Astrocyte of the spinal cord (primary cell): Measurements from ENCODE around the gene PLEKHA6.
A peak's percentile ranks its signal among the peaks of the same experiment; 100 is the strongest.

Experiments
- DNase-seq: peaks from one replicate; pipeline ENCODE4 v3.0.0; 2011; ENCODE audit warnings: low read depth, low spot score
- H3K4me3 ChIP-seq: 2 replicates; pipeline ENCODE4 v1.5.1; 2011; ENCODE audit warnings: low read depth, mild to moderate bottlenecking, low read length, moderate library complexity
- CTCF ChIP-seq: IDR thresholded peaks from 2 replicates; pipeline ENCODE4 v1.5.1; 2012; ENCODE audit warnings: low read depth, mild to moderate bottlenecking, low read length, inconsistent platforms
- in situ Hi-C: cut with HindIII; loops from 2 replicates; pipeline ENCODE4 v1.10.0; 2017; ENCODE audit warnings: low sequenced_read_pairs

PLEKHA6 gene

DNA sequence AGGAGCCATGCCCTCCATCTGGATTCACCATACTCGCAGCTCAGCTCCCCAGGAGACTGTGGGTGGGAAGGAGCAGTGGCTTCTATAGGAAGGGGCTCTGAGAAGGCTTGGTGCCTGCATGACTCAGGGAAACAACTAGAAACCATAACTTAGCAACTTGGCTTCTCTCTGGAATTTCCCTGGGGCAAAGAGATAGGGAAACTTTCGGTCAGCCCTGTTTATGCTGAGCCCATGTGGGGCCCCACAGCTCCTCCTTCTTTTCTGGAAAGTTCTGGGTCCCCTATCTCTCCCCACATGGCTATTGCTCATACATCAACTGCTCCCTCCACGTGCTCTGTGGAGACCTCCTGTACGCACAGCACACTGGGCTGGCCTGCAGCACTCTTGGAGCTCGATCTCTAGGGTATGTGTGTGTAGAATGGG is 39.3 kb downstream of the PLEKHA6 start:
- TF ChIP-seq CTCF, result no peak
- in situ Hi-C loops, result no loop called here
- no peak overlapping the region for H3K4me3 ChIP-seq
- peak; percentile 40 for DNase-seq

DNA sequence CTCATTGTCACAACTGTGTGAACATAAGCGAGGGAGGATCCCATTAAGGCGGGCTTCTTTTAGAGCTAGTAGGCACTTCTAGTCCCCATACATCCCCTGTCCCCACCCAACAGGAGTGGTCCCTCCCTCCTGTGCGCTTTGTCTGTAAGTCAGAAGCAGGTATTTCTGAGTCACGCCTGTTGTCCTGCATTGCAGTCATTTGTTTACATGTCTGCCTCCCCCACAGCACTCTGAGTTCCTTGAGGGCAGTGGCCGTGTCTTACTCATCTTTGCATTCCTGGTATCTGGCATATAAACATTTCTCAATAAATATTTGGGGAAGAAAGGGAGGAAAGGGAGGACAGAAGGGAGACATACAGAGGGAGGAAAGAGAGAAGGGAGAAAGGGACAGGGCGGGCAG is 40.3 kb downstream of the PLEKHA6 start:
- no peak for TF ChIP-seq CTCF
- peak; percentile 53 for DNase-seq
- in situ Hi-C loops, result no loop called here
- H3K4me3 ChIP-seq, result no peak overlapping the region

DNA sequence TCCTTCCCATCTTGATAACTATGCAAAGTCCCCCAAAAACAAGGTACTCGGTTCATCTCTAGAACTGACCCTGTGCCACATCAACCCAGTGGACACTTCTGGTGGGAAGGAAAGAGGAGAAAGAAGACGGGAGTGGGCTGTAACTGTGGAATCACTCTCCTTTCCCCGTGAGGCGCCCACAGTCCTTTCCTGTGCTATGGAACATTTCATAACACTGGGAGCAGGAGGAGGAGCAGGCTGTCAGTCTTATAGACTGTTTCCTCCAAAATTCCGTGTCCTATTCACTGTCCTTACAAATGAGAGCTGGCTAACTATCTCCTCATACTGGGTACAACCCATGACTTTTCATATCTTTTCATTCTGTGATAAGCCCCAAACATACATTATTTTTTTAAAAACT is 40.7 kb downstream of the PLEKHA6 start:
- H3K4me3 ChIP-seq, result no peak overlapping the region
- TF ChIP-seq CTCF, result no peak
- in situ Hi-C loops, result no loop called here
- DNase-seq, result no peak

GRCh38 chr1:204318324-204318723 is 41.4 kb downstream of the PLEKHA6 start:
- H3K4me3 ChIP-seq, result no peak overlapping the region
- no peak for TF ChIP-seq CTCF
- in situ Hi-C loops, result no loop called here
- DNase-seq, result no peak

DNA sequence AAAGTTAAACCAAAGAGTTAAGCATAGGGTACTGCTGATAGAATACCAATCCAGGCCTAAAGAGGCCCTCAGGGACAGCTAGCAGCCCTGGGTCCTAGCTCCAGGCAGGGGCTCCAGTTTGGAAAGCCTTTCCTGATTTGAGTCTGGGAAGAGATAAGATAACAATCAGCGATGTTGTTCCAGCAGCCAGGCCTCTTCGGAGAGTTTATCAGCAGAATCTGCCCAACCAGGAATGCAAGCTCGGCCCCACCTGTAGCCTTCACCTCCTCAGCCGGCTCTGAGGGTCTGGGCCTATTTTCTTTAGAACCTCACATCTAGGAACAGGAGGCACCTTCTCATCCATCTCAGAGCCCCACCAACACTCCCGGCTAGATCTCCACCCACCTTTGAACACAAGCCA is 42.6 kb downstream of the PLEKHA6 start:
- DNase-seq, result no peak
- in situ Hi-C loops, result no loop called here
- TF ChIP-seq CTCF, result no peak
- H3K4me3 ChIP-seq, result no peak overlapping the region

- in situ Hi-C loops, result no loop called here
- no peak overlapping the region for H3K4me3 ChIP-seq
Measured at GRCh38 chr1:204316164-204316563, 43.6 kb downstream of the PLEKHA6 start.

More at GRCh38 chr1:204316164-204316563, 43.6 kb downstream of the PLEKHA6 start:
- no peak for TF ChIP-seq CTCF
- DNase-seq, result no peak
